GM19099 (cell line): ENCODE results near the gene PGP.

Experiments
- POLR2A ChIP-seq: IDR thresholded peaks from 3 replicates; pipeline ENCODE4 v1.6.1; 2011; ENCODE audit warnings: low read depth; ENCODE audit not compliant: insufficient read length; ENCODE audit errors: extremely low read depth

The PGP gene

DNA sequence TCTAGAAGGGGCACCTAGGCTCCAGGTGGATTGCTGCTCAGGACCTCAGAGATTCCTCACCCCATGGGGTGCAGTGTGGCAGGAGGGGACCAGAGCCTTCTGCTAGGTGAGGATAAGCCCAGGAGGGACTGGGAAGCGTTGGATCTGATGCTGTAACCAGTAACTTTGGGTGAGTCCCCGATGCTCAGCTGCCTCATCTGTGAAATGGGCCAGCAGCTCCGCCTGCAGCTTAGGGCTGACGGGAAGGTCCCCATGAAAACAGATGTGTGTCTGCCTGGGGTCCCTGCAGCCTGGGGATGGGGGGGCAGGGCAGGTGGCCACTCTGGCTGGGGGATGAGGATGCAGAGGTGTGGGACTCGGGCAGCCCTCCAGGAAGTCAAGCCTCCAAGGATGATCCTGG is 15.5 kb downstream of the PGP start:
- no peak for TF ChIP-seq POLR2A

DNA sequence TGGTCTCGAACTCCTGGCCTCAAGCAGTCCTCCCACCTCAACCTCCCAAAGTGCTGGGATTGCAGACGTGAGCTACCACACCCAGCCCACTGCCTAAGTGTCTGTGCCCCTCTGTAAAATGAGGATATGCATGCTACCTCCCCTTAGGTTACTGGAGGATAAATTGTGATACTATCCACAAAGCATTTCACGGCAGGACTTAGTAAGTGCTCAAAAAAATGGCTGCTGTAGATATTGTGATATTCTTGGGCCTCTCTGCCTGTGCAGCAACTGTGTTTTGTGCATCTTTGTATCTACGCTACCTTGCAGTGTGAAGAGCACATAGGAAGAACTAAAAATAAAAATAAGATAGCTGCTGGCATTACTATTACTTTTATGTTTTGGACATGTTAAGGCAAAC is 16.4 kb downstream of the PGP start:
- TF ChIP-seq POLR2A, result no peak

DNA sequence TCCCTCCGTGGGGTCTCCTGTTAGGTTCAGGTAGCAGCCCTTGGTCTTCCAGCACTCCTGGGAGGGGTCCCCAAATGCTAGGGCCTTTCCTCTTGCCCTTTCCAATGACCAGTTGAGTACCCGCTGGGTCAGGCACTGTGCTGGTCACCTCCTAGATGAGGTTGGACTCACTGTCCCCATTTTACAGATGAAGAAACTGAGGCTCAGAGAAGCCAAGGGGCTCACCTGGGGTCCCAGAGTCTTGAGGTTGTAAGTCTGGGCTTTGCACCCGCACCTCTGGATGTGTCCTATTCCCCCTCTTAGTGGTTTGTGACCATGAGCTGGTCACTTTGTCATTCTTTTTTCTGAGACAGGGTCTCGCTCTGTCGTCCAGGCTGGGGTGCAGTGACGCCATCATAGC is 16.9 kb downstream of the PGP start:
- TF ChIP-seq POLR2A, result no peak

DNA sequence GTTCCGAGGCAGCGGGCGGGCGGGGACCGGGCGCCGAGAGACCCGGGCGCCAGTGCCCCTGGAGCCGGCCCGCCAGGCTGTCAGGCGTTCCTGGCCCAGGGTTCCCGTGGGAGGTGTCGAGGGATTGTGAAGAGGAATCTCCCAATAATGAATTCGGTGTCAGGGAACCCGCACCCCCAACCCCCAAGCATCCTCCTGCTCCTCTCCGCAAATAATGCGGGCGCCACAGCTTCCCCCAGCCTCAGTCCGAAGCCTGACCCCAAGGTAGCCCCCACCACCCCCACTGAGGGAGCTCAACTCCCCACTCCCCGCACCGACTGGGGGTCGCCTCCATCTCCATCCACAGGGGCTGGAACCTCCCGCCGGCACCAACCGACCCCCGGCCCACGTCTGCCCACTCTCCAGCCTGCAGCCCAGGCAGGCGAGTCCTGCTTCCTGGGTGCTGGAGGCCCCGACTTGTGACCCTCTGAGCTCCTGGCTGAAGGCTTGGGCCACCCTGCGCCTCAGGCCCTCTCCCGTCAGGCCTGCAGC is 17.6 kb downstream of the PGP start:
- TF ChIP-seq POLR2A, result no peak

DNA sequence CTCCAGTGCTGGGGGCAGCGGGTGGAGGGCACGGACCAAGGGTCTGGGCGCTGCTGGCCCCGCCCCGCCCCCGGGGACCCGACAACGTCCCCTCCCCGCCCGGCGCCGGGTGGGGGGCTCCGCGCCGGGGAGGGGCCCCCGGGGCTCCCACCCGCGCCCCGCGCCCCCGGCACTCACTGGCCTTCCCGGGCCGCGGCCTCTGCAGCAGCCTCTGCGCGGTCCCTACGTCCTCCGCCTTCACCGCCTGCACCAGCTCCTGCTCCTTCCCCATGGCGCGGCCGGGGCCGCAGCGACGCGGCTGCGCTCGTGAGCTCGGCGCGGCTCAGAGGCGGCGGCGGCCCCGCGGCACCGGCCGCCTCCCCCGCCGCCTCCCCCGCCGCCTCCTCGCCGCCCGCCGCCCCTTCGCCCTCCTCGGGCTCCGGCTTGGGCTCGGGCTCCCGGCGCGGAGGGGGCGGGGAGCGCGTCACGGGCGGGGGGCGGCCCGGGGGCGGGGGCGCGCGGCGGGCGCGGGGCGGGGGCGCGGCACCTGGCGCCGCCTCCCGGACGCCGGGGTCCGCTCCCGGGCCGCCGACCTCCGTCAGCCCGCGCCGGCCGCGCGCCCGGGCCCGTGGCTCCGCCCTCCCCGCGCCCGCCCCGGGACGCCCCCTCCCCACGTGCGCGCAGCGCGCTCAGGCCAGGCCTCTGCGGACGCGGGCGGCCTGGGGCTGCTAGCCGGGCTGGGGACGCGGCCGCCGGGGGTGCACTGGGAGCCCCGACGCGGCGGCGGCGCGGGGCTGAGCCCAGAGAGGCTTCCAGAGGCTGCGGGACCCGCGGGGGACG is 18.3 kb downstream of the PGP start, which contains the start of gene CASKIN1:
Gene CASKIN1 (minus strand): TSS at position 444 of the 819 bp plus-strand sequence. CDS start 173 bp downstream, at position 271.
- no peak for TF ChIP-seq POLR2A

DNA sequence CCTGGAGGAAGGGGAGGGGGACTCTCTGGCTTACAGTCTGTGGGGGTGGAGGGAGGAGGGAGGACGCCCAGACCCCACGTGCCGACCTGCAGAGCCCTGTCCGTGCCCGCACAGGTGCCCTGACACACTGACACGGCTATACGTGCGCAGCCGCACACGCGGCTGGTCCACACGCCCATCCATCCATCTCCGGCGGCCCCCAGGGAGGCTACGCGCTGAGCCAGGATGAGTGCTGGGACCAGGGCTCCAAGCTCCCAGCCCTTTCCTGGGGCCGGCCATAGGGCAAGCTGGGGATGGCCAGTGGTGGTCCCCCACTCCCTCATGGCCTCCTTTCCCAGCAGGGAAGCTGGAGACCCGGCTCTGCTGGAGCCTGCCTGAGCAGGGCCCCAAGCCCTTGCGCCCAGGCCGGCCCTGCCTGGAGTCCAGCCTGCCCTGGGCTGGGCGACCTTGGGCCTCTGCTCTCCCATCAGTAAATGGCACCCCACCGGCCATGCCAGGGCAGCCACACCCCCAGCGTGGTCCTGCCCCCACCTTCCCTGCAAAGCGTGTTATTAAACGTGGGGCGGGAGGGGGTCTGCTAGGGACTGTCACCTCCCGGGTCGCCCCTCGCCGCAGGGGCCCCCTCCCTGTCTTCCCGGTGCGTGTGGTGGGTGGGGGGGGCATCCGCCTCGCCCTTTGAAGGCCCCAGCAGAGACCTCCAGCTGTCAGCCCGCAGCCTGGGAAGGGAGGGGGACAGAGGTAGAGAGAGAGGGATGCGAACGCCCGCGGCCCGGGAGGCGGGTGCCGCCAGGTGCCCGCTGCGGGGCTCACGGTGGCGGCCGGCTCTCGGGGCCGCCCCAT is 19.1 kb downstream of the PGP start:
- TF ChIP-seq POLR2A, result no peak

DNA sequence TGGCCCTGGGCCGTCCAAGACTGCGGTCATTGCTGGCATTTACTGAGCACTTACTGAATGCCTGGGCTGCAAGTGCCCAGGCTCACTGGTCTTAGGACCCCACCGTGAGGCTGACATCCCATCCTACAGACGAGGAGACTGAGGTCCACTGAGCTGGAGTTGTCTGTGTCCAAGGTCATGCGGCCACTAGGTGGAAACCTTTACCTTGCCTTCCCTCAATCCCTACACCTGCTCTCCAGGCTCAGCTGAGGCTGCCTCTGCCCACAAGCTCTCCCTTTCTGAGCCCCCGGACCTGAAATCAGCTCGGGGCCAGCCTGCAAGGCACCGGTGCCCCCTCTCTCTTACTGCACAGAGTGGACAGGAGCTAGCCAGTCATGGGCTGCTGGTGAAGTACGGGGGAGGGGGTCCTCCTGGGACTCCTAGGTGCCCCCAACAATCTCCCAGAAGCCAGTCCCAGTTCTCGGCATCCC is 19.8 kb downstream of the PGP start:
- TF ChIP-seq POLR2A, result no peak

DNA sequence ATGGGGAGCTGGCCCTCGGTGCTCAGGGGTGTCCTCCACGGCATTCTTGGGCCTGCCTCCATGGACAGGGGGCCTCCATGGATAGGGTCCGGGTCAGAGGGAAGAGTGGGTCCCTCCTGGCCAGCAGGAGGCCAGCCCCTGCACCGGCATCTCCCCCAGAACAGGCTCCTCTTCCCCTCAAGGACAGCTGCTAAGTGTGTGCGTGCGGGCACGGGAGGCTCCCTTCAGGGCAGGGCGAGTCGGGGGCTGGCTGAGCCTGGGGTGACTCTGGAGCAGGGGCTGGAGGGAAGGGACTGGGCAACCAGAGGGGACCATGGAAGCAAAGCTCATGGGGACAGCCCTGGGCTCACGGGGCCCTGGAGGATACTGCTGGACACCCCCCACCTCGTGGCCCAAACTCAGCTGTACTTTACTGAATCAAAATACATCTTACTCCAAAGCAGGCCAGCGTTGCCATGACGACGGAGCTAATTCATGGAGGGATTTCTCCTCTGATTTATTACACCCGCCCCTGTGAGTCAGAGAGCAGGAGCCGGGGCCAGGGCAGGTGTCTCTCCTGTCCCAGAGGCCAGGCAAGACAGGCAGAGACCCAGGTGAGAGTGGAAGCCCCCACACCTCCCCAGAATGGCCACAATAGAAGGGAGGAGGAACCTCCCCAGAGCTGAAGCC is 20.3 kb downstream of the PGP start:
- TF ChIP-seq POLR2A, result no peak

DNA sequence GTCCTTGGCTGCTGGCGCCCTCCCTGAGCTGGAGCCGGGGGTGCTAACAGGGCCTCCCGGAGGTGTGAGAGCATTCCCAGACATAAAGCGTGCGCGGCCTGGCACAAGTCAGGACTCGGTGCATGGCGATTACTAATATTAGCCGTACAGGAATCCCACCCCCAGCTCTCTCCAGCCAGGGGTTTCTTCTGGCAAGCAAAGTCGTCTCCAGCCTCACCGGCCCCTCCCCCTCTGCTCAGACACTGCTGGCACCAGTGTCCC is 23.3 kb downstream of the PGP start:
- TF ChIP-seq POLR2A, result no peak

DNA sequence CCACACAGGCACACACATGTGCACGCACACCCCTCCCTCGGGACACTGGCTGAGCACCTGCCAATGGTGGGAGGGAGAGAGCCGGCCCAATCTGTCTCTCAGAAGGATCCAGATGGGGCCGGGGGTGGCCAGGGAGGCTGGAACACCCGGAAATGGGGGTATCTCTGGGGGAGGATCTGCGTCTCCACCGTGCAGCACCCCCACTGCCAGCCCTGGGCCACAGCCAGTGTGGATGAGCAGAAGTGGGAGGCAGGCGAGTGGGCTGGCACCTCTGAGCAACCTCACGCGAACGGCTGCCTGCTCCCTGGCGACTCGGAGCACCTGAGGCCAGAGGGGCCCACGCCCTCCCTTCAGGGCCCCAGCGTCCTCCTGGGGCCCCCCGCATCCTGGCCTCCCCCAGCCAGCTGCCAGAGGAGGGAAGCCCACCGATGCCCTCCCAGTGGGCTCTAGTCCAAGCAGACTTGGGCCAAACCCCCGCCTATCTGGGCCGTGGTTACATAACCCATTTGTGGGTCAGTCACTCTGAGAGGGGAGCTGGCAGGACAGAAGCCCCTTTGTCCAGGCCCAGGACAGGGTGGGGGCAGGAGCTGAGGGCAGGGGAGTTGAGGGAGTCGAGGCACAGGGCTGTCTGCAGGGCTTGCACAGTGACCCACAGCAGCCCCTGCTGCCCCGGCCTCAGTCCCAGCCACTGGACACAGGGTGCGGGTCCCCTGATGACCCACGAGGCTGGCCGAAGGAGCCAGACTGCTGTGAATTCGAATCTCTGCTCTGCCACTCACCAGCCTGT is 23.8 kb downstream of the PGP start:
- TF ChIP-seq POLR2A, result no peak

DNA sequence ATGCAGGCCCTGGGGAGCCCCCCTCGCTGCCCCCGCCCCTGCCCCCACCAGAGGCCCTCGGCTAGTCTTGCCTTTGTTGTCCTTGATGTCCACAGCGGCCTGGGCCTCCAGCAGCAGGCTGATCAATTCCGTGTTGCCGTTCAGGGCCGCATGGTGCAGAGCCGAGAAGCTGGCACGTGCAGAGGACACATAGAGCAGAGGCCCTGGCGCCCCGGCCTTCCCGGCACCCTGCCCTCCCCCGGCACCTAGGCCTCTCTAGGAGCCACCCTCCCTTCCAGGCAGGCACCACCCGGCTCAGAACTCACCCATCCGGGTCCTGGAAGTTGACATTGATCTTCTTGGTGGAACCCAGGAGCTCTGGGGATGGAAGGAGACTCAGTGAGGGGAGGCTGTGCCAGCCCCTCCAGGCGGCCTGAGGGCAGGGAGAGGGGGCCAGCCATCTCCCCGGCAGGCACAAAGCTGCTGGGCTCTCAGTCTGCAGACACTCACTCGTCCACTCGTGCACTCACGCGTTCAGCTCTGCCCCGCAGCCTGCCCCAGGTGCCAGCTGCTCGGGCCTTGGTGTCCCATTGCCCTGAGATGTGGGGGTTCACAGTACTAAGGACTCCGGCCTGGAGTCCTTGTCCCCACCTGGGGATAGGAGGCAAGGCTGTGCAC is 24.5 kb downstream of the PGP start:
- no peak for TF ChIP-seq POLR2A

DNA sequence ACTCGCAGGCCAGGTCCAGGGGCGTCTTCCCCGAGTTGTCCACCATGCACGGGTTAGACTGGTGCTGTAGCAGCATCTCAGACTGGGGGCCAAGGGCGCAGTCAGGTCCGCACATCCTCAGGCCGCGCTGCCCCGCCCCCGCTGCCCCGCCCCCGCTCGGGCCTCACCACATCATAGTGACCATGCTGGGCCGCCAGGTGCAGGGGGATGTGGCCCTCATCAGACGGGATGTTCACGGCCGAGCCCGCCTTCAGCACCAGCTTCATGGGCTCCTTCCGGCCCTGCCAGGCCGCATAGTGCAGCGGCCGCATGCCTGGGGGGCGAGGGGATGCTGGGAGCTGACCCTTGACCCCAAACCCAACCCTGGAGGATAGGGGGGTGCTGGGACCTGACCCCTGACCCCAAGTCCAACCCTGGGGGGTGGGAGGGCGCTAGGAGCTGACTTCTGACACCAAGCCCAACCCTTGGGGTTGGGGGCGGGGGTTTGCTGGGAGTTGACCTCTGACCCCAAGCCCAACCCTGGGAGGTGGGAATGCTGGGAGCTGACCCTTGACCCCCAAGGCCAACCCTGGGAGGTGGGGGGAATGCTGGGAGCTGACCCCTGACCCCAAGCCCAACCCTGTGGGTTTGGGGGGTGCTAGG is 25.3 kb downstream of the PGP start:
- no peak for TF ChIP-seq POLR2A

DNA sequence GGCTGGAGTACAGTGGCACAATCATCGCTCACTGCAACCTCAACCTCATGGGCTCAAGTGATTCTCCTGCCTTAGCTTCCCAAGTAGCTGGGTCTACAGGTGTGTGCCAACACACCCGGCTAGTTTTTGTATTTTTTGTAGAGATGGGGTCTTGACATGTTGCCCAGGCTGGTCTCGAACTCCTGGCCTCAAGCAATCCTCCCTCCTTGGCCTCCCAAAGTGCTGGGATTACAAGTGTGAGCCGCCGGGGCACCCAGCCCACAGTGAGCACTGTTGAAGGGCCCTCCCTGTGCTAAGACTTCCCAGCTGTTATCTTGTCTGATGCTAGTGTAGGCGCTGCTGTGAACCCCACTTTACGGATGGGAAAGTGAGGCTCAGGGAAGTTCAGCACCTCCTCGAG is 26.2 kb downstream of the PGP start:
- TF ChIP-seq POLR2A, result no peak

DNA sequence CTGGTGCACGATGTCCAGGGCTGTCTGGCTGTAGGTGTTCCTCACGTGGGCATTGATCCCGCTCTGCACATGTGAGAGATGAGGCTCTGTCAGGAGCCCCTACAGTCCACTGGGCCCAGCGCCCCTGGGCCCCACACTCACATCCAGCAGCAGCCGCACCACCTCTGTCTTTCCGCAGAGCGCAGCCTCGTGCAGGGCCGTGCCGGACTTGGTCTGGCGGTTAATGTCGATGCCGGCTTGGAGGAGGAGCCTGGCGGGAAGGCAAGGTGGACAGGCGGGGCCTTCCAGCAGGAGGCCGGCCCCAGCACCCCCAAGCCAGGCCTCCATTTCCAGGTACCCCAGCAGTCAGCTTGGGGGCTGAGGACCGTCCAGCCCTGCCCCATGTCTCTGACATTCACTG is 27.4 kb downstream of the PGP start:
- no peak for TF ChIP-seq POLR2A
